Colonic mucosa (tissue), 4 donors: ENCODE results near the gene TAX1BP1. TPM values are rescaled to one million over a fixed set of nuclear protein-coding genes. Genes with fewer than 3 reads are reported as not detected.

Experiments used
- DNase-seq: peaks from one replicate; pipeline ENCODE4 v3.0.0-alpha.2; 2020
- H3K27ac ChIP-seq: fragments of 200-600 bp; one replicate; pipeline ENCODE4 v1.8.0; 2021
- H3K27me3 ChIP-seq: fragments of 200-600 bp; one replicate; pipeline ENCODE4 v1.8.0; 2021
- H3K36me3 ChIP-seq: fragments of 200-600 bp; one replicate; pipeline ENCODE4 v1.8.0; 2021
- H3K4me1 ChIP-seq: fragments of 200-600 bp; one replicate; pipeline ENCODE4 v1.8.0; 2021; ENCODE audit warnings: mild to moderate bottlenecking
- H3K4me3 ChIP-seq: fragments of 200-600 bp; one replicate; pipeline ENCODE4 v1.8.0; 2021
- H3K9ac ChIP-seq, 2 donors: one replicate each; pipeline ENCODE4 v1.7.0; 2013; ENCODE audit warnings: control low read depth in 2 of 2, low read depth in 2 of 2, low read length in 2 of 2
- H3K9me3 ChIP-seq: fragments of 200-600 bp; one replicate; pipeline ENCODE4 v1.8.0; 2021
- intact Hi-C: fragments of 100-400 bp; cut with DNase I; formaldehyde crosslinking; loops from one replicate; pipeline ENCODE4 v1.14.1; 2022
- total RNA-seq, 2 donors: library from RNA; stranded (reverse); fragmentation: NEBNext Ultra II Directional in 1 of 2; extraction: Animal tissue kit (Norgen Biotek cat#: 25700) in 1 of 2; gene quantifications; one replicate each; pipeline ENCODE4 v1.2.1, GENCODE V29; 2021
- TF ChIP-seq, protein P1 (sequence below): fragments of 200-600 bp; IDR thresholded peaks from one replicate; pipeline ENCODE4 v1.8.0; 2022; ENCODE audit warnings: antibody characterized with exemption, mild to moderate bottlenecking
- donor health status: healthy.
- donor health status: DM: no; HTN: no; CAD: no.
- donor health status: DM: no; HTN: no; CAD: no.

TAX1BP1 gene
- total RNA-seq, 2 donors from 2014 or later: 96.6 to 156 TPM

- Histone ChIP-seq H3K4me3 (no peak overlapping the region), H3K27ac (no peak overlapping the region), H3K9ac (no peak overlapping the region), H3K4me1 (peaks cover 13% of the 10 kb centered on the region), H3K36me3 (no peaks in the 10 kb centered on the region), H3K27me3 (no peaks in the 10 kb centered on the region), H3K9me3 (no peaks in the 10 kb centered on the region)
- DNase-seq: no peak
- intact Hi-C loops: no loop called here
- TF ChIP-seq, protein P1, sequence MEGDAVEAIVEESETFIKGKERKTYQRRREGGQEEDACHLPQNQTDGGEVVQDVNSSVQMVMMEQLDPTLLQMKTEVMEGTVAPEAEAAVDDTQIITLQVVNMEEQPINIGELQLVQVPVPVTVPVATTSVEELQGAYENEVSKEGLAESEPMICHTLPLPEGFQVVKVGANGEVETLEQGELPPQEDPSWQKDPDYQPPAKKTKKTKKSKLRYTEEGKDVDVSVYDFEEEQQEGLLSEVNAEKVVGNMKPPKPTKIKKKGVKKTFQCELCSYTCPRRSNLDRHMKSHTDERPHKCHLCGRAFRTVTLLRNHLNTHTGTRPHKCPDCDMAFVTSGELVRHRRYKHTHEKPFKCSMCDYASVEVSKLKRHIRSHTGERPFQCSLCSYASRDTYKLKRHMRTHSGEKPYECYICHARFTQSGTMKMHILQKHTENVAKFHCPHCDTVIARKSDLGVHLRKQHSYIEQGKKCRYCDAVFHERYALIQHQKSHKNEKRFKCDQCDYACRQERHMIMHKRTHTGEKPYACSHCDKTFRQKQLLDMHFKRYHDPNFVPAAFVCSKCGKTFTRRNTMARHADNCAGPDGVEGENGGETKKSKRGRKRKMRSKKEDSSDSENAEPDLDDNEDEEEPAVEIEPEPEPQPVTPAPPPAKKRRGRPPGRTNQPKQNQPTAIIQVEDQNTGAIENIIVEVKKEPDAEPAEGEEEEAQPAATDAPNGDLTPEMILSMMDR: no peak
These were observed 131.1 kb downstream of the TAX1BP1 start for GRCh38 chr7:27871086-27871485.

GRCh38 chr7:27871866-27872265, 131.9 kb downstream of the TAX1BP1 start:
- Histone ChIP-seq H3K9me3 (no peaks in the 10 kb centered on the region), H3K36me3 (no peaks in the 10 kb centered on the region), H3K4me1 (peaks cover 13% of the 10 kb centered on the region), H3K9ac (no peak overlapping the region), H3K27me3 (no peaks in the 10 kb centered on the region), H3K4me3 (no peak overlapping the region), H3K27ac (no peak overlapping the region)
- TF ChIP-seq, protein P1: no peak
- DNase-seq: no peak
- intact Hi-C loops: no loop called here

- TF ChIP-seq, protein P1: no peak
- Histone ChIP-seq H3K36me3 (no peaks in the 10 kb centered on the region), H3K9me3 (no peaks in the 10 kb centered on the region), H3K4me1 (peaks cover 13% of the 10 kb centered on the region), H3K9ac (no peak overlapping the region), H3K27me3 (no peaks in the 10 kb centered on the region), H3K27ac (no peak overlapping the region), H3K4me3 (no peak overlapping the region)
- intact Hi-C loops: no loop called here
- DNase-seq: no peak
These were observed 132.7 kb downstream of the TAX1BP1 start for GRCh38 chr7:27872356-27873275.

- Histone ChIP-seq H3K9ac (no peak overlapping the region), H3K27me3 (no peaks in the 10 kb centered on the region), H3K9me3 (no peaks in the 10 kb centered on the region), H3K36me3 (no peaks in the 10 kb centered on the region), H3K27ac (peak overlapping the region; percentile 8), H3K4me1 (peaks cover 13% of the 10 kb centered on the region), H3K4me3 (no peak overlapping the region)
- TF ChIP-seq, protein P1: no peak
- intact Hi-C loops: no loop called here
- DNase-seq: peak; percentile 78
These were observed 134.3 kb downstream of the TAX1BP1 start for GRCh38 chr7:27873981-27874957.

- TF ChIP-seq, protein P1: no peak
These were observed 135.1 kb downstream of the TAX1BP1 start for GRCh38 chr7:27875061-27875460.

More at GRCh38 chr7:27875061-27875460, 135.1 kb downstream of the TAX1BP1 start:
- no peak overlapping the region for H3K27ac ChIP-seq
- no peak overlapping the region for H3K4me3 ChIP-seq
- H3K9ac ChIP-seq: no peak overlapping the region
- H3K27me3 ChIP-seq: no peaks in the 10 kb centered on the region
- no peaks in the 10 kb centered on the region for H3K36me3 ChIP-seq
- H3K4me1 ChIP-seq: peaks cover 13% of the 10 kb centered on the region
- intact Hi-C loops: no loop called here
- H3K9me3 ChIP-seq: no peaks in the 10 kb centered on the region
- DNase-seq: no peak
